Gastroesophageal sphincter (tissue), 4 donors: Measurements from ENCODE around the gene FCER2. TPM values are rescaled to one million over a fixed set of nuclear protein-coding genes. Genes with fewer than 3 reads are reported as not detected.

Experiments used
- ATAC-seq: fragments of 150-250 bp; one replicate; pipeline ENCODE4 v1.9.1; 2016; ENCODE audit warnings: mild to moderate bottlenecking, moderate library complexity
- H3K27ac ChIP-seq, 4 donors: fragments of 200-600 bp; sonication (generic) in 3 of 4; 1 replicate in 3 of 4; 2 replicates in 1 of 4; pipeline ENCODE4 v1.5.1; 2016 to 2019
- H3K27me3 ChIP-seq: fragments of 200-600 bp; sonication (generic); one replicate; pipeline ENCODE4 v1.5.1; 2019
- H3K36me3 ChIP-seq, 2 donors: fragments of 200-600 bp; sonication (generic); one replicate each; pipeline ENCODE4 v1.5.1; 2019; ENCODE audit warnings: control low read depth in 1 of 2
- H3K4me1 ChIP-seq, 3 donors: fragments of 200-600 bp; sonication (generic); 1 replicate in 2 of 3; 2 replicates in 1 of 3; pipeline ENCODE4 v1.5.1; 2016 to 2019; ENCODE audit warnings: control low read depth in 2 of 3
- H3K4me3 ChIP-seq, 2 donors: fragments of 200-600 bp; sonication (generic); one replicate each; pipeline ENCODE4 v1.5.1; 2019; ENCODE audit warnings: mild to moderate bottlenecking in 1 of 2, moderate library complexity in 1 of 2
- H3K9me3 ChIP-seq, 3 donors: fragments of 200-600 bp; sonication (generic); one replicate each; pipeline ENCODE4 v1.5.1; 2017 to 2019; ENCODE audit warnings: control low read depth in 2 of 3
- EP300 ChIP-seq: sonication (generic); formaldehyde crosslinking; IDR thresholded peaks from one replicate; pipeline ENCODE4 v1.6.1; 2017; ENCODE audit warnings: antibody characterized with exemption, mild to moderate bottlenecking
- POLR2A ChIP-seq, 2 donors: fragments of 450-650 bp; IDR thresholded peaks; one replicate each; pipeline ENCODE4 v1.6.1; 2017; ENCODE audit warnings: antibody characterized with exemption in 2 of 2, mild to moderate bottlenecking in 2 of 2, moderate library complexity in 1 of 2
- POLR2AphosphoS5 ChIP-seq: sonication (generic); formaldehyde crosslinking; IDR thresholded peaks from one replicate; pipeline ENCODE4 v1.6.1; 2017; ENCODE audit warnings: antibody characterized with exemption
- WGBS, 2 donors: methylation state at CpG; one replicate each; pipeline ENCODE4 v1.1.5; 2018; ENCODE audit warnings: low coverage in 1 of 2; 5-methylcytosine and 5-hydroxymethylcytosine counted together
- total RNA-seq, 4 donors: library from RNA; depleted of rRNA; stranded (reverse); fragments of >200 nt; gene quantifications; one replicate each; pipeline ENCODE4 v1.1.0, GENCODE V29; 2016
- TF ChIP-seq, protein P1 (sequence below), 4 experiments: fragments of 200-600 bp in 2 of 4; fragments of 450-650 bp in 2 of 4; sonication (generic) in 1 of 4; IDR thresholded peaks; one replicate each; pipeline ENCODE4 v1.5.1; 2017 to 2019; ENCODE audit warnings: antibody characterized with exemption in 4 of 4, mild to moderate bottlenecking in 2 of 4, moderate library complexity in 2 of 4

The FCER2 gene
- total RNA-seq, 4 donors from 2014 or later = 1.2 TPM; not detected in 3

DNA sequence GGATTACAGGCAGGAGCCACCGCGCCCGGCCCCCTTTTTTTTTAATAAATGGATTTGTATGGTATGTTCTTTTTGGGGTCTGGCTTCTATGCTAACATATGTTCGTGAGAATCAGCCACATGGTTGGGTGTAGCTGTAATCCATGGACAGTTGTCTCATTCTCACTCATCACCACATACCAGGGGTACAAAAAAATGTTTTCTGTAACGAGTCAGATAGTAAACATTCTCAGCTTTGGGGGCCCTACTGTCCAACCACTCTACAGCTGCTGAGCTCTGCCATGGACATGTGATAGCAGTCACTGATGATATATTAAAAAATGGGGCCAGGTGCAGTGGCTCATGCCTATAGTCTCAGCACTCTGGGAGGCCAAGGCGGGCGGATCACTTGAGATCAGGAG is 38.2 kb downstream of the FCER2 start:
- H3K27ac ChIP-seq = no peak overlapping the region
- TF ChIP-seq POLR2A (IDR thresholded peaks at IDR 0.05) (no peak), POLR2AphosphoS5 (no peak), EP300 (no peak)
- TF ChIP-seq, protein P1, sequence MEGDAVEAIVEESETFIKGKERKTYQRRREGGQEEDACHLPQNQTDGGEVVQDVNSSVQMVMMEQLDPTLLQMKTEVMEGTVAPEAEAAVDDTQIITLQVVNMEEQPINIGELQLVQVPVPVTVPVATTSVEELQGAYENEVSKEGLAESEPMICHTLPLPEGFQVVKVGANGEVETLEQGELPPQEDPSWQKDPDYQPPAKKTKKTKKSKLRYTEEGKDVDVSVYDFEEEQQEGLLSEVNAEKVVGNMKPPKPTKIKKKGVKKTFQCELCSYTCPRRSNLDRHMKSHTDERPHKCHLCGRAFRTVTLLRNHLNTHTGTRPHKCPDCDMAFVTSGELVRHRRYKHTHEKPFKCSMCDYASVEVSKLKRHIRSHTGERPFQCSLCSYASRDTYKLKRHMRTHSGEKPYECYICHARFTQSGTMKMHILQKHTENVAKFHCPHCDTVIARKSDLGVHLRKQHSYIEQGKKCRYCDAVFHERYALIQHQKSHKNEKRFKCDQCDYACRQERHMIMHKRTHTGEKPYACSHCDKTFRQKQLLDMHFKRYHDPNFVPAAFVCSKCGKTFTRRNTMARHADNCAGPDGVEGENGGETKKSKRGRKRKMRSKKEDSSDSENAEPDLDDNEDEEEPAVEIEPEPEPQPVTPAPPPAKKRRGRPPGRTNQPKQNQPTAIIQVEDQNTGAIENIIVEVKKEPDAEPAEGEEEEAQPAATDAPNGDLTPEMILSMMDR (IDR thresholded peaks at IDR 0.05) = no peak
- WGBS, 2 donors = 37 to 65% methylated on average over 2 to 7 of the region's 7 CpGs
- H3K4me1 ChIP-seq = no peaks in the 10 kb centered on the region
- H3K9me3 ChIP-seq = no peaks in the 10 kb centered on the region
- no peak overlapping the region for H3K4me3 ChIP-seq
- H3K27me3 ChIP-seq = peaks cover 83% of the 10 kb centered on the region
- H3K36me3 ChIP-seq = no peaks in the 10 kb centered on the region
- ATAC-seq = no peak

DNA sequence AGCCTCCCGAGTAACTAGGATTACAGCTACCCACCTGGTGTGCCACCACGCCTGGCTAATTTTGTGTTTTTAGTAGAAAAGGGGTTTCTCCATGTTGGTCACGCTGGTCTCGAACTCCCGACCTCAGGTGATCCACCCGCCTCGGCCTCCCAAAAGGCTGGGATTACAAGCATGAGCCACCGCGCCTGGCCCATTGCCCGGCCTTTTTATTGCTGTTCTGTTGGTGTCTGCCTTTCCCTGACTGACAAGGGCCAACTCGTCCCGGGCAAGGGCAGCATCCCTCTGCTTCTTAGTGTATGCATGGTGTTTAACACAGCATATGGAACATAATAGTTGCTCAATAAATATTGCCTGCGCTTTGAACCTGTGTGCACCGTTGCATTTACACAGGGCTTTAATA is 39.3 kb downstream of the FCER2 start:
- no peak for ATAC-seq
- no peak overlapping the region for H3K27ac ChIP-seq
- H3K9me3 ChIP-seq = no peaks in the 10 kb centered on the region
- no peaks in the 10 kb centered on the region for H3K36me3 ChIP-seq
- TF ChIP-seq, protein P1 (IDR thresholded peaks at IDR 0.05) = no peak
- H3K4me1 ChIP-seq = no peaks in the 10 kb centered on the region
- WGBS, 2 donors = 72 to 80% methylated on average over 4 to 11 of the region's 14 CpGs
- peaks cover 83% of the 10 kb centered on the region for H3K27me3 ChIP-seq
- no peak overlapping the region for H3K4me3 ChIP-seq

DNA sequence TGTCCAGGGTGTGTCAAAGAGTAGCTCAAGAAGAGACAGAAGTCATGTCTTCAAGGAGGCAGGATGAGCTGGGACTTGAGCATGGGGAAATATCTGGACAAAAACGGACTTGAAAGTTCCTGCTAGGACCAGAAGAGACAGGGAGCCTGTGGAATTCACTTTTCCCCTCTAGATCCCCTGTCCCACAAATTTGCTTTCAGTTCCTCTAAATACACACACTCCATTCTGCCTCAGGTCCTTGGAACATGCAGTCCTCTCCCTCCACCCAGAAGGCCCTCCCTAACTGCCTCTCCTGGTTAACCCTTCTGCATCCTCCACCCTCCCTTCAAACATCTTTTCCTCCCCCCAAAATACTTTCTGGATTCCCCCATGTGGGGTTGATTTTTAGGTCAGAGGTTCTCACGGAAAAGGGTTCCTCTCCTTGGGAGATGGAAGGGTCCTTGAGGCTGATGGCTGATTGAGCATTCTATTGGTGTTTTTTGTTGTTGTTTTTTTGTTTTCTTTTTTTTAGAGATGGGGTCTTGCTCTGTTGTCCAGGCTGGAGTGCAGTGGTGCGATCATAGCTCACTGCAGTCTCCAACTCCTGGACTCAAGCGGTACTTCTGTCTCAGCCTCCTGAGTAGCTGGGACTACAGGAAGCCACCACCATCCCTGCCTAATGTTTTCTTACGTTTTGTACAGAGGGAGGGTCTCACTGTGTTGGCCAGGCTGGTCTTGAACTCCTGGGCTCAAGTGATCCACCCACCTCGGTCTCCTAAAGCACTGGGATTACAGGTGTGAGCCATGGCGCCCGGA is 40.0 kb downstream of the FCER2 start:
- Histone ChIP-seq H3K9me3 (no peaks in the 10 kb centered on the region), H3K27ac (no peak overlapping the region), H3K4me1 (no peaks in the 10 kb centered on the region), H3K36me3 (no peaks in the 10 kb centered on the region), H3K4me3 (no peak overlapping the region), H3K27me3 (peaks cover 78% of the 10 kb centered on the region)
- no peak for ATAC-seq
- 70 to 82% methylated on average over 3 to 8 of the region's 8 CpGs for WGBS, 2 donors
- TF ChIP-seq POLR2A (IDR thresholded peaks at IDR 0.05) = no peak
- no peak for TF ChIP-seq POLR2AphosphoS5
- TF ChIP-seq, protein P1 (IDR thresholded peaks at IDR 0.05) = no peak
- TF ChIP-seq EP300 = no peak

DNA sequence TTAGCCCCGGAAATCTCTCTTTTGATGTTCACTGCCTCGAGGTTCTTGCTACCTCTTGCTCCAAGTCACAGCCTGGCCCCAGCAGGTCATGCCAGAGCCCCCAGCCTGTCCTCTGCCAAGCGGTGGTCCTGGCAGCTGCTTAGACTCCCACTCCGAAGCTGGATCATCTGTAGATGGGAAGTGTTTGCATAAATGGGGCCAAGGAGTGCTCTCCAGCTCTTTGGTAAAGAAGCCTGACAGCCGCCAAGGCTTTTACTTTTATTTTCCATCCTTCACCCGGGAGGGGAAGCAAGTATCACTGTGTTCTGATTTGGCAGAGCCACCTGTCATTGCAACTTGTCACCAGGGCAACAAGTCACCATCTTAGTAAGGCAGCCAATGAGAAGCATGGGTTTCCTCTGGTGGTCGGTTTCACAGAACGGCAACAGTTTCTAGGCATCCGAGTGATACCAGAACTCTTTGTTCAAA is 43.7 kb downstream of the FCER2 start:
- Histone ChIP-seq H3K27me3 (peaks cover 49% of the 10 kb centered on the region), H3K27ac (no peak overlapping the region), H3K36me3 (no peaks in the 10 kb centered on the region), H3K4me1 (no peaks in the 10 kb centered on the region), H3K4me3 (no peak overlapping the region), H3K9me3 (no peaks in the 10 kb centered on the region)
- no peak for TF ChIP-seq POLR2A (IDR thresholded peaks at IDR 0.05)
- TF ChIP-seq EP300 = no peak
- 7 to 28% methylated on average over 3 to 8 of the region's 9 CpGs for WGBS, 2 donors
- ATAC-seq = no peak

DNA sequence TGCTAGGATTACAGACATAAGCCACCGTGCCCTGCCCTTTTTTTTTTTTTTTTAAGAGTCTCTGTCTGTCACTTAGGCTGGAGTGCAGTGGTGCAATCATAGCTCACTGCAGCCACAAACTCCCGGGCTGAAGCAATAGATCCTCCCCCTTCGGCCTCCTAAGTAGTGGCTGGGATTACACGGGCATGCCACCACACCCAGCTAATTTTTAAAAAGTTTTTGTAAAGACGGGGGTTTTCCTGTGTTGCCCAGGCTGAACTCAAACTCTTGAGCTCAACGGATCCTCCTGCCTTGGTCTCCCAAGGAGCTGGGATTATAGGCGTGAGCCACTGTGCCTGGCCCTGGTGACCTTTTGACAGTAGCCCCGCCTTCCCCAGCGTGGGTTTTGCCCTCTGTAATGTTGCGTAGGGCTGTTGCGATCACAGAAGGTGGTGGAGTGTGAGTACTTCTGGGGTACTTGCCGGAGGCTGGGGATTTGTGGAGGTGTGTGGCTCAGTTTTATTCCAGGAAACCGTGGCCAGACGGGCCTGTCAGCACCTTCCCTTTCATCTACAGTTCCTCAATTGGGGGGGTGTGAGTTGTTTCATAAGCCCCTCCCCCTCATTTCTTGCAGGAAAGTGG is 44.7 kb downstream of the FCER2 start:
- TF ChIP-seq, protein P1 (IDR thresholded peaks at IDR 0.05) = no peak
- TF ChIP-seq POLR2AphosphoS5 = no peak
- no peak overlapping the region for H3K4me3 ChIP-seq
- peaks cover 43% of the 10 kb centered on the region for H3K27me3 ChIP-seq
- no peak overlapping the region for H3K27ac ChIP-seq
- 51 to 55% methylated on average over 7 to 14 of the region's 14 CpGs for WGBS, 2 donors
- H3K9me3 ChIP-seq = no peaks in the 10 kb centered on the region
- peak; percentile 53 for ATAC-seq
- H3K4me1 ChIP-seq = peaks cover 0 to 3% (median 0%) of the 10 kb centered on the region in 3 donors
- no peaks in the 10 kb centered on the region for H3K36me3 ChIP-seq
